Amygdala (tissue), 56 donors: Measurements from ENCODE around the gene ELMO1.
A peak's percentile ranks its signal among the peaks of the same experiment; 100 is the strongest.

Source experiments
- DNase-seq, 56 donors: peaks; one replicate each; lab custom pipeline; 2025; lab: John Stamatoyannopoulos, UW

Gene ELMO1

GRCh38 chr7:37084303-37084702, 364.4 kb downstream of the ELMO1 start:
- no peak for DNase-seq

- DNase-seq = peak in 7 of 56 donors; percentile 6 to 54 (median 36)
Measured at GRCh38 chr7:37083311-37084096, 365.2 kb downstream of the ELMO1 start.

- DNase-seq = peak in 1 of 56 donors; percentile 30
Measured at GRCh38 chr7:37081436-37081835, 367.2 kb downstream of the ELMO1 start.

- no peak for DNase-seq
Measured at GRCh38 chr7:37079420-37079819, 369.2 kb downstream of the ELMO1 start.

GRCh38 chr7:37076668-37077067, 372.0 kb downstream of the ELMO1 start:
- no peak for DNase-seq

- no peak for DNase-seq
Measured at GRCh38 chr7:37074370-37074769, 374.3 kb downstream of the ELMO1 start.

GRCh38 chr7:37071124-37071523, 377.5 kb downstream of the ELMO1 start:
- no peak for DNase-seq

- no peak for DNase-seq
Measured at GRCh38 chr7:37070471-37070870, 378.2 kb downstream of the ELMO1 start.

GRCh38 chr7:37070031-37070430, 378.6 kb downstream of the ELMO1 start:
- no peak for DNase-seq

GRCh38 chr7:37069336-37069735, 379.3 kb downstream of the ELMO1 start:
- no peak for DNase-seq

- DNase-seq = no peak
Measured at GRCh38 chr7:37068902-37069301, 379.8 kb downstream of the ELMO1 start.

GRCh38 chr7:37068038-37068437, 380.6 kb downstream of the ELMO1 start:
- DNase-seq = no peak

- DNase-seq = no peak
Measured at GRCh38 chr7:37065779-37066271, 382.8 kb downstream of the ELMO1 start.

- no peak for DNase-seq
Measured at GRCh38 chr7:37062560-37062859, 386.2 kb downstream of the ELMO1 start.

- no peak for DNase-seq
Measured at GRCh38 chr7:37061849-37062559, 386.7 kb downstream of the ELMO1 start.

GRCh38 chr7:37056234-37056912, 392.3 kb downstream of the ELMO1 start:
- DNase-seq = no peak

GRCh38 chr7:37054624-37055241, 393.9 kb downstream of the ELMO1 start:
- no peak for DNase-seq

GRCh38 chr7:37052705-37053104, 396.0 kb downstream of the ELMO1 start:
- peak in 1 of 56 donors; percentile 9 for DNase-seq

GRCh38 chr7:37050801-37051200, 397.9 kb downstream of the ELMO1 start:
- no peak for DNase-seq

- no peak for DNase-seq
Measured at GRCh38 chr7:37048674-37049073, 400.0 kb downstream of the ELMO1 start.

- no peak for DNase-seq
Measured at GRCh38 chr7:37047260-37047659, 401.4 kb downstream of the ELMO1 start.
